Sciatic nerve (tissue), 2 donors: Measurements from ENCODE around the gene UBLCP1. TPM values are rescaled to one million over a fixed set of nuclear protein-coding genes. Genes with fewer than 3 reads are reported as not detected.
A peak's percentile ranks its signal among the peaks of the same experiment; 100 is the strongest.

ENCODE experiments used
- ATAC-seq: fragments of 200-7000 bp; cut with Tn5 transposase; one replicate; pipeline ENCODE4 v1.9.1; 2020; ENCODE audit warnings: mild to moderate bottlenecking, moderate library complexity
- DNase-seq: peaks from one replicate; pipeline ENCODE4 v3.0.0-alpha.2; 2020; ENCODE audit warnings: low spot score
- intact Hi-C: fragments of 100-400 bp; cut with DNase I; formaldehyde crosslinking; loops from one replicate; pipeline ENCODE4 v1.14.2; 2022
- total RNA-seq: library from RNA; stranded (reverse); fragmentation: NEBNext Ultra II Directional; extraction: Animal tissue kit (Norgen Biotek cat#: 25700); gene quantifications from one replicate; pipeline ENCODE4 v1.2.1, GENCODE V29; 2021
- donor health status: DM: no; HTN: no; CAD: no.
- donor health status: DM: no; HTN: no; CAD: no.

The UBLCP1 gene
- total RNA-seq, 1 donor from 2014 or later = 22.6 TPM

- intact Hi-C loops = no loop called here
- ATAC-seq = no peak
- DNase-seq = no peak
Measured at GRCh38 chr5:159303286-159303685, 40.2 kb downstream of the UBLCP1 start.

GRCh38 chr5:159304961-159305595 lies 42.0 kb downstream of the UBLCP1 start:
- ATAC-seq (no peak), DNase-seq (no peak)
- intact Hi-C loops = no loop called here

GRCh38 chr5:159309689-159310433 lies 46.8 kb downstream of the UBLCP1 start:
- DNase-seq (no peak), ATAC-seq (no peak)
- intact Hi-C loops = no loop called here

GRCh38 chr5:159310511-159310910 lies 47.4 kb downstream of the UBLCP1 start:
- intact Hi-C loops = no loop called here
- ATAC-seq = no peak
- DNase-seq = no peak

GRCh38 chr5:159311063-159311462 lies 48.0 kb downstream of the UBLCP1 start:
- intact Hi-C loops = no loop called here
- ATAC-seq (no peak), DNase-seq (no peak)

GRCh38 chr5:159313197-159313596 lies 50.1 kb downstream of the UBLCP1 start:
- intact Hi-C loops = no loop called here
- DNase-seq (no peak), ATAC-seq (no peak)

- intact Hi-C loops = no loop called here
- DNase-seq = no peak
- ATAC-seq = no peak
Measured at GRCh38 chr5:159316519-159317383, 53.7 kb downstream of the UBLCP1 start.

- DNase-seq = no peak
Measured at GRCh38 chr5:159317849-159318248, 54.8 kb downstream of the UBLCP1 start.

GRCh38 chr5:159318448-159318847 lies 55.4 kb downstream of the UBLCP1 start:
- intact Hi-C loops = no loop called here
- no peak for DNase-seq
- no peak for ATAC-seq

More at GRCh38 chr5:159317849-159318248, 54.8 kb downstream of the UBLCP1 start:
- intact Hi-C loops = no loop called here
- no peak for ATAC-seq

GRCh38 chr5:159319363-159319762 lies 56.3 kb downstream of the UBLCP1 start:
- no peak for ATAC-seq
- intact Hi-C loops = no loop called here
- no peak for DNase-seq

GRCh38 chr5:159319832-159320231 lies 56.7 kb downstream of the UBLCP1 start:
- DNase-seq = no peak
- no peak for ATAC-seq
- intact Hi-C loops = no loop called here

- intact Hi-C loops = no loop called here
- DNase-seq (no peak), ATAC-seq (no peak)
Measured at GRCh38 chr5:159322180-159322579, 59.1 kb downstream of the UBLCP1 start.

GRCh38 chr5:159324102-159324755 lies 61.1 kb downstream of the UBLCP1 start:
- DNase-seq = no peak
- intact Hi-C loops = no loop called here
- ATAC-seq = no peak

- intact Hi-C loops = no loop called here
- no peak for DNase-seq
- no peak for ATAC-seq
Measured at GRCh38 chr5:159324986-159325385, 61.9 kb downstream of the UBLCP1 start.

- intact Hi-C loops = no loop called here
- ATAC-seq (no peak), DNase-seq (no peak)
Measured at GRCh38 chr5:159330131-159330800, 67.2 kb downstream of the UBLCP1 start, which contains the start of gene IL12B. IL12B (minus strand) TSS chr5:159330487; CDS start chr5:159326782, 3,705 bp downstream.

GRCh38 chr5:159331093-159331973 lies 68.2 kb downstream of the UBLCP1 start:
- intact Hi-C loops = no loop called here
- DNase-seq (peak; percentile 72), ATAC-seq (peak; percentile 89)

- DNase-seq (no peak), ATAC-seq (no peak)
- intact Hi-C loops = no loop called here
Measured at GRCh38 chr5:159332800-159333544, 69.9 kb downstream of the UBLCP1 start.
